Measurements from ENCODE around the gene PCGF3.
"Not testable (repeated sequence)": the region's sequence is repeated elsewhere in the genome, so short reads cannot be mapped to it uniquely, and the experiment has no call there.

Gene PCGF3

DNA sequence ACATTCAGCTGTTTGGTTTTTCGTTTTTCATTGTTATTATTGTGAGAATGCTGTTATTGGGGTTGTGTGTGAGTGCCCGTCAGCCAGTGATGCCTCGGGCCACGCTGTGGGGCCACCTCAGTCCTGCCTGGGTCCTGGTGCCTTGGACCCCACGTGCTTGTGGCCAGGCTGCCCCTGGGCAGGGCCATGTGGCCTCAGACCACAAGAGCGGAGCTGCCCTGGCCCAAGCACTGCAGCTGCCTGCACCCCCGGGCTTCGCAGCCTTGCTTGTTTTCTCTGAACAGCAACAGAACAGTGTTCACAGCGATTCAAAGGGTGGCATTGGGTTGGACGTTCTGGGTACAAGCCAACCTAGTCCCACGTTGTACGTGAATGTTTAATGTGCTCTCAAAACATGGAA is 63.4 kb downstream of the PCGF3 start:
- H3K4me3 Mint-ChIP-seq, result no peak overlapping the region
- H3K36me3 Mint-ChIP-seq (ENCODE audit: low read depth), result peaks cover 81% of the 10 kb centered on the region
- no peak for DNase-seq
- no peaks in the 10 kb centered on the region for H3K27me3 Mint-ChIP-seq
- H3K4me1 Mint-ChIP-seq (ENCODE audit: low read depth), result peaks cover 43% of the 10 kb centered on the region
- H3K9me3 Mint-ChIP-seq, result no peaks in the 10 kb centered on the region
- peak overlapping the region; percentile 47 for H3K27ac Mint-ChIP-seq

DNA sequence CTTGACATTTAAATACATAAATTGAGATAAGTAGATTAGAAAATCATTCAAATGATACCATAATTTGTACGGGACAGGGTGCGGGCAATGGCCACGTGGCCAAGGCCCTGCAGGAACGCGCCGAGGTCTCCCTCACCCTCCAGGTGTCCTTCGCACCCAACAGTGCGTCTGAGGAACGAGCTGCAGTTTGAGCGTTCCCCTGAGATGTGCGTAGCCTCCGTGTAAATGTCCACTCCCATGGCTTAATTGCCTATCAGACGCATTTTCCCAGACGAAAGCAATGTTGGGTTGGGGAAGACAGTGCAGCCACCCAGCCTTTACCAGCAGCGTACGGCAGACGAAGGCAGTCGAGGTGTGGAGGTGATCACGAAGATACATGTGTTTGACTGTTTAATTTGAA is 63.9 kb downstream of the PCGF3 start:
- H3K9me3 Mint-ChIP-seq, result no peaks in the 10 kb centered on the region
- H3K4me1 Mint-ChIP-seq (ENCODE audit: low read depth), result peaks cover 47% of the 10 kb centered on the region
- H3K27me3 Mint-ChIP-seq, result no peaks in the 10 kb centered on the region
- peak overlapping the region; percentile 47 for H3K27ac Mint-ChIP-seq
- DNase-seq, result no peak
- H3K4me3 Mint-ChIP-seq, result no peak overlapping the region
- H3K36me3 Mint-ChIP-seq (ENCODE audit: low read depth), result peaks cover 83% of the 10 kb centered on the region

DNA sequence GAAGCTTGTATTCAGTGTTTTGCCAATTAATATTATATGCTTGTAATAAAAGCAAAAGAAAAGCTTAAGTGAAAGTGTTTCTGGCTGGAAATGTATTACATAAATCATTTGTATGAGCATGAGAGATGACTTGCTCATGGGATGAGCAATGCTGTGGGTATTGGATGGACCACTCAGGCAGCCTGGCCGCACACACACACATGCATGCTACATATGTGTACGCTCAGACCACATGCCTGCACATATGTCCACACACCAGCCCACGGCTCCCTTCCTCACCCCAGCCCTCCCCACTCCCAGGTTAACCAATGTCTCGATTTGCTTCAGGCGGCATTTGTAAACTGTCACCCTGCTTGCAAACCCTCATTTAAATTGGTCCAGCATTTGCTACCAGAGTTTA is 64.4 kb downstream of the PCGF3 start:
- Mint-ChIP-seq H3K4me3 (no peak overlapping the region), H3K36me3 (ENCODE audit: low read depth) (peaks cover 83% of the 10 kb centered on the region), H3K9me3 (no peaks in the 10 kb centered on the region), H3K4me1 (ENCODE audit: low read depth) (peaks cover 47% of the 10 kb centered on the region), H3K27me3 (no peaks in the 10 kb centered on the region), H3K27ac (peak overlapping the region; percentile 41)
- no peak for DNase-seq

- peaks cover 84% of the 10 kb centered on the region for H3K36me3 Mint-ChIP-seq (ENCODE audit: low read depth)
- no peaks in the 10 kb centered on the region for H3K27me3 Mint-ChIP-seq
- peak overlapping the region; percentile 61 for H3K27ac Mint-ChIP-seq
- no peaks in the 10 kb centered on the region for H3K9me3 Mint-ChIP-seq
- peaks cover 52% of the 10 kb centered on the region for H3K4me1 Mint-ChIP-seq (ENCODE audit: low read depth)
- no peak for DNase-seq
- no peak overlapping the region for H3K4me3 Mint-ChIP-seq
These were observed 65.8 kb downstream of the PCGF3 start for GRCh38 chr4:771464-771863.

GRCh38 chr4:772118-772517 is 66.5 kb downstream of the PCGF3 start:
- Mint-ChIP-seq H3K4me1 (ENCODE audit: low read depth) (peaks cover 53% of the 10 kb centered on the region), H3K27me3 (no peaks in the 10 kb centered on the region), H3K27ac (peak overlapping the region; percentile 61), H3K9me3 (no peaks in the 10 kb centered on the region), H3K4me3 (no peak overlapping the region), H3K36me3 (ENCODE audit: low read depth) (peaks cover 82% of the 10 kb centered on the region)
- no peak for DNase-seq

GRCh38 chr4:772776-773175 is 67.1 kb downstream of the PCGF3 start:
- Mint-ChIP-seq H3K27ac (peak overlapping the region; percentile 74), H3K9me3 (no peaks in the 10 kb centered on the region), H3K4me1 (ENCODE audit: low read depth) (peaks cover 56% of the 10 kb centered on the region), H3K4me3 (no peak overlapping the region), H3K36me3 (ENCODE audit: low read depth) (peaks cover 82% of the 10 kb centered on the region), H3K27me3 (no peaks in the 10 kb centered on the region)
- no peak for DNase-seq

- Mint-ChIP-seq H3K4me1 (ENCODE audit: low read depth) (peaks cover 61% of the 10 kb centered on the region), H3K4me3 (no peak overlapping the region), H3K9me3 (no peaks in the 10 kb centered on the region), H3K27me3 (no peaks in the 10 kb centered on the region), H3K27ac (peak overlapping the region; percentile 74), H3K36me3 (ENCODE audit: low read depth) (peaks cover 82% of the 10 kb centered on the region)
- DNase-seq, result no peak
These were observed 67.6 kb downstream of the PCGF3 start for GRCh38 chr4:773214-773613.

GRCh38 chr4:774419-775092 is 68.9 kb downstream of the PCGF3 start:
- peaks cover 69% of the 10 kb centered on the region for H3K4me1 Mint-ChIP-seq (ENCODE audit: low read depth)
- DNase-seq, H3K27me3 Mint-ChIP-seq, H3K9me3 Mint-ChIP-seq: not testable (repeated sequence)
- peak overlapping the region; percentile 2 for H3K4me3 Mint-ChIP-seq
- H3K27ac Mint-ChIP-seq, result peak overlapping the region; percentile 74
- H3K36me3 Mint-ChIP-seq (ENCODE audit: low read depth), result peaks cover 87% of the 10 kb centered on the region

GRCh38 chr4:775485-775884 is 69.9 kb downstream of the PCGF3 start:
- Mint-ChIP-seq H3K36me3 (ENCODE audit: low read depth) (peaks cover 87% of the 10 kb centered on the region), H3K27ac (peak overlapping the region; percentile 74), H3K4me1 (ENCODE audit: low read depth) (peaks cover 69% of the 10 kb centered on the region)
- H3K9me3 Mint-ChIP-seq, H3K4me3 Mint-ChIP-seq, H3K27me3 Mint-ChIP-seq, DNase-seq: not testable (repeated sequence)

DNA sequence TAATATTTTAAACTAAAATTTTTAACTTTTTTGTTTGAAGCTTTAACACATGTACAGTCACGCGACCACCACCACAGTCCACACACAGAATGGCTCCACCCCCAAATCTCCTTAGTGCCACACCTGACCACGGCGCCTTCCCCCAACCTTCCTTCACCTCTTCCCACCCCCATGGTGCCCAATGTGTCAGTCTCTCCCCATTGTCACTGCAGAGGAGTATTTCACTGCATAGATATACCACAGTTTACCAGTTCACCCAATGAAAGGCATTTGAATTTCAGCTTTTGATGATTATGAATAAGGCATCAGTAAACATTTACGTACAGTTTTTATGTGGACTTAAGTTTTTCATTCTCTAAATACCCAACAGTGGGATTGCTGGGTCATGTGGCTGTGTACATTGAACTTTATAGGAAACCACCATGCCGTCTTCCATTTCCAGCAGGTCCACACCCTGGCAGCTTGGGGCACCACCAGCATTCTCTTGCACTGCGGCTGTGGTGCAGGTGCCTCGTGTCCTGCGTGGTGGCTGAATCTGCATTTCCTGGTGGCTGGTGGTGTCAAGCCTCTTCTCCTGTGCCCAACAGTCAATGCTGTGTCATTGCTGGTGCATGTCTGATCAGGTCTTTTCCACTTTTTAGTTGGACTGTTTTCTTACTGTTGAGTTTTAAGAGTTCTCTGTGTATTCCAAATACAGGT is 71.3 kb downstream of the PCGF3 start:
- H3K4me3 Mint-ChIP-seq, result no peak overlapping the region
- peaks cover 85% of the 10 kb centered on the region for H3K36me3 Mint-ChIP-seq (ENCODE audit: low read depth)
- no peaks in the 10 kb centered on the region for H3K27me3 Mint-ChIP-seq
- H3K27ac Mint-ChIP-seq, result peak overlapping the region; percentile 60
- no peaks in the 10 kb centered on the region for H3K9me3 Mint-ChIP-seq
- peaks cover 68% of the 10 kb centered on the region for H3K4me1 Mint-ChIP-seq (ENCODE audit: low read depth)
- no peak for DNase-seq

DNA sequence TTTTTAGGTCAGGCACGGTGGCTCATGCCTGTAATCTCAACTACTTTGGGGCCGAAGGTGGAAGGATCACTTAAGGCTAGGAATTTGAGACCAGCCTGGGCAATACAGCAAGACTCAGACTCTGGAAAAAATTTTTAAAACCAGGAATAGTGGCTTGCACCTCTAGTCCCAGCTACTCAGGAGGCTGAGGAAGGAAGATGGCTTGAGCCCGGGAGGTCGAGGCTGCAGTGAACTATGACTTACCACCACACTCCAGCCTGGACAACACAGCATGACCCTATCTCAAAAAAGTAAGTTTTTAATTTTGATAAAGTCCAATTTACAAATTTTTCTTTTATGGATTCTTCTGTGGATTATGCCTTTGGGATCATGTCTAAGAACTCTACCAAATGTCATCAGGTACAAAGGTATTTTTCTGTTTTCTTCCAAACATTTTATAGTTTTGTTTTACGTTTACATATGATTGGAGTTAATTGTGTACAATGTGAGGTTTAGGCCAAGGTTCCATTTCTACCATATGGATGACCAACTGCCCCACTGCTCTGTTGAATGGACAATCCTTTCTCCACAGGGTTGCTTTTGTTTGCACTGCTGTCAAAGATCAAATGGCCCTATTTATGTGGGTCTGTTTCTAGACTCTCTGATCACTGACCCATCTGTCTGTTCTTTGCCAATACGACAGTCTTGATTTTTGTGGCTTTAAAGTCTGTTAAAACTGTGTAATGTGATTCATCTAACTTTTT is 72.1 kb downstream of the PCGF3 start:
- Mint-ChIP-seq H3K36me3 (ENCODE audit: low read depth) (peaks cover 82% of the 10 kb centered on the region), H3K27me3 (no peaks in the 10 kb centered on the region), H3K9me3 (no peaks in the 10 kb centered on the region), H3K4me1 (ENCODE audit: low read depth) (peaks cover 72% of the 10 kb centered on the region), H3K4me3 (no peak overlapping the region), H3K27ac (peak overlapping the region; percentile 60)
- no peak for DNase-seq

DNA sequence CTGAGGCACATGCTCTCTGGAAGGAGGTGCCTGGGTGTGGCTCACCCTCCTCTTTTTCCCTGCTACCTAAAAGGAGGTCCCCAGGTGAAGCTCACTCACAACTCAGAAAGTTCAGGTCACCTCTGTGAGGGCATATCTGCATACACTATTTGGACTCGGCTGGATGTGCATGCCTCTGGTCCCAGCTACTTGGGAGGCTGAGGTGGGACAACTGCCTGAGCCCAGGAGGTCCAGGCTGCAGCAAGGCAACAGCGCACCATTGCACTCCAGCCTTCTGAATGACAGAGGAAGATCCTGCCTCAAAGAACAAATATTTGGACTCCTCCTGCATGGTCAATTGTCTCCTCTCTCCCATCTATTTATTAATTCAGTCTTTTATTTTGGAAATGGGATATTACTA is 73.9 kb downstream of the PCGF3 start:
- peak overlapping the region; percentile 95 for H3K27ac Mint-ChIP-seq
- no peak for DNase-seq
- peaks cover 64% of the 10 kb centered on the region for H3K4me1 Mint-ChIP-seq (ENCODE audit: low read depth)
- H3K36me3 Mint-ChIP-seq (ENCODE audit: low read depth), result peaks cover 66% of the 10 kb centered on the region
- peak overlapping the region; percentile 89 for H3K4me3 Mint-ChIP-seq
- peaks cover 14% of the 10 kb centered on the region for H3K27me3 Mint-ChIP-seq
- no peaks in the 10 kb centered on the region for H3K9me3 Mint-ChIP-seq

DNA sequence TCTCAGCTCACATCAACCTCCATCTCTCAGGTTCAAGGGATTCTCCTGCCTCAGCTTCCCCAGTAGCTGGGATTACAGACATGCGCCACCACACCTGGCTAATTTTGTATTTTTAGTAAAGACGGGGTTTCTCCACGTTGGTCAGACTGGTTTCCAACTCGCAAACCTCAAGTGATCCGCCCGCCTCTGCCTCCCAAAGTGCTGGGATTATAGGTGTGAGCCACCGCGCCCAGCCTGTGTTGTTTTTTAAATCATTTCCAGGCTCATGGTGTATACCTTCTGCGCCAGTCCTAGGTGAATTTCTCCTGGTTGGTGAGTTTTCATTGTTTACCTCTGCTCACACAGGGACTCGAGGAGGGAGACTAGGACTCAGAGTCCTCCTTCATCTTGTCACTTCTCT is 74.6 kb downstream of the PCGF3 start:
- H3K36me3 Mint-ChIP-seq (ENCODE audit: low read depth), result peaks cover 59% of the 10 kb centered on the region
- H3K9me3 Mint-ChIP-seq, DNase-seq: not testable (repeated sequence)
- peak overlapping the region; percentile 95 for H3K27ac Mint-ChIP-seq
- peaks cover 64% of the 10 kb centered on the region for H3K4me1 Mint-ChIP-seq (ENCODE audit: low read depth)
- H3K27me3 Mint-ChIP-seq, result peaks cover 21% of the 10 kb centered on the region
- H3K4me3 Mint-ChIP-seq, result peak overlapping the region; percentile 89

GRCh38 chr4:780716-781492 is 75.3 kb downstream of the PCGF3 start:
- Mint-ChIP-seq H3K27ac (peak overlapping the region; percentile 95), H3K9me3 (no peaks in the 10 kb centered on the region), H3K4me3 (peak overlapping the region; percentile 89), H3K27me3 (peaks cover 26% of the 10 kb centered on the region), H3K4me1 (ENCODE audit: low read depth) (peaks cover 59% of the 10 kb centered on the region), H3K36me3 (ENCODE audit: low read depth) (peaks cover 52% of the 10 kb centered on the region)
- no peak for DNase-seq

Measured in activated T-cell treated with anti-CD3 and anti-CD28 coated beads, Interleukin-2, amount 50 U/mL, for 24 hours (primary cell).